ENCODE results near the gene DAB1. TPM values are rescaled to one million over a fixed set of nuclear protein-coding genes. Genes with fewer than 3 reads are reported as not detected.

DAB1 gene
- total RNA-seq, 3 donors from 2014 or later (not counting 1 experiment from before 2014, with no cell fraction given), result 0.41 TPM; not detected in 2

- Mint-ChIP-seq H3K4me1 (no peaks in the 10 kb centered on the region), H3K27me3 (ENCODE audit: low read depth in 2 of 2) (peaks cover 44 to 66% of the 10 kb centered on the region in 2 donors), H3K4me3 (no peak overlapping the region), H3K36me3 (peaks cover 6% of the 10 kb centered on the region), H3K27ac (no peak overlapping the region), H3K9me3 (no peaks in the 10 kb centered on the region)
- no peak overlapping the region for H3K4me3 ChIP-seq (ENCODE audit: low read length)
- H3K36me3 ChIP-seq (ENCODE audit: control insufficient read depth, insufficient read depth, low read length), result no peaks in the 10 kb centered on the region
- peaks cover 6% of the 10 kb centered on the region for H3K4me1 ChIP-seq (ENCODE audit: control insufficient read depth, insufficient read depth, low read length)
- H3K9me3 ChIP-seq (ENCODE audit: control insufficient read depth, insufficient read depth, low read length), result no peaks in the 10 kb centered on the region
- no peak for ATAC-seq
- no peak for TF ChIP-seq CTCF (IDR thresholded peaks at IDR 0.05)
- H3K27me3 ChIP-seq (ENCODE audit: control insufficient read depth, insufficient read depth, low read length), result peaks cover 16% of the 10 kb centered on the region
- DNase-seq, result no peak
- H3K27ac ChIP-seq (ENCODE audit: low read length), result no peak overlapping the region
- intact Hi-C loops (cut with micrococcal nuclease), result no loop called here
- WGBS (ENCODE audit: insufficient coverage), result no CpG with 5 or more reads among the region's 10 CpGs
Measured at GRCh38 chr1:57421806-57422205, 2.1 kb downstream of the DAB1 start.

GRCh38 chr1:57420981-57421785 is 2.7 kb downstream of the DAB1 start:
- Histone ChIP-seq H3K4me3 (ENCODE audit: low read length) (no peak overlapping the region), H3K27ac (ENCODE audit: low read length) (no peak overlapping the region), H3K9me3 (ENCODE audit: control insufficient read depth, insufficient read depth, low read length) (no peaks in the 10 kb centered on the region), H3K27me3 (ENCODE audit: control insufficient read depth, insufficient read depth, low read length) (peaks cover 16% of the 10 kb centered on the region), H3K4me1 (ENCODE audit: control insufficient read depth, insufficient read depth, low read length) (peaks cover 6% of the 10 kb centered on the region), H3K36me3 (ENCODE audit: control insufficient read depth, insufficient read depth, low read length) (no peaks in the 10 kb centered on the region)
- peaks cover 40 to 63% of the 10 kb centered on the region in 2 donors for H3K27me3 Mint-ChIP-seq (ENCODE audit: low read depth in 2 of 2)
- no peaks in the 10 kb centered on the region for H3K9me3 Mint-ChIP-seq
- peaks cover 6% of the 10 kb centered on the region for H3K36me3 Mint-ChIP-seq
- TF ChIP-seq CTCF (IDR thresholded peaks at IDR 0.05), result no peak
- DNase-seq, result no peak
- 18% methylated on average over 9 of the region's 9 CpGs for WGBS (ENCODE audit: insufficient coverage)
- H3K4me1 Mint-ChIP-seq, result no peaks in the 10 kb centered on the region
- no peak overlapping the region for H3K27ac Mint-ChIP-seq
- H3K4me3 Mint-ChIP-seq, result no peak overlapping the region
- intact Hi-C loops (cut with micrococcal nuclease), result no loop called here
- no peak for ATAC-seq

- H3K36me3 Mint-ChIP-seq, result no peaks in the 10 kb centered on the region
Measured at GRCh38 chr1:57418971-57419370, 4.9 kb downstream of the DAB1 start.

More at GRCh38 chr1:57418971-57419370, 4.9 kb downstream of the DAB1 start:
- intact Hi-C loops (cut with micrococcal nuclease), result no loop called here
- 76% methylated on average over 4 of the region's 4 CpGs for WGBS (ENCODE audit: insufficient coverage)
- Histone ChIP-seq H3K9me3 (ENCODE audit: control insufficient read depth, insufficient read depth, low read length) (no peaks in the 10 kb centered on the region), H3K27me3 (ENCODE audit: control insufficient read depth, insufficient read depth, low read length) (peaks cover 16% of the 10 kb centered on the region), H3K4me1 (ENCODE audit: control insufficient read depth, insufficient read depth, low read length) (no peaks in the 10 kb centered on the region), H3K36me3 (ENCODE audit: control insufficient read depth, insufficient read depth, low read length) (no peaks in the 10 kb centered on the region), H3K27ac (ENCODE audit: low read length) (no peak overlapping the region), H3K4me3 (ENCODE audit: low read length) (no peak overlapping the region)
- ATAC-seq, result no peak
- Mint-ChIP-seq H3K27me3 (ENCODE audit: low read depth in 2 of 2) (peaks cover 24 to 52% of the 10 kb centered on the region in 2 donors), H3K27ac (no peak overlapping the region), H3K4me1 (no peaks in the 10 kb centered on the region), H3K4me3 (no peak overlapping the region), H3K9me3 (peaks cover 0 to 4% of the 10 kb centered on the region in 2 donors)
- TF ChIP-seq CTCF (IDR thresholded peaks at IDR 0.05), result no peak
- DNase-seq, result no peak

Data from natural killer cell (primary cell).